Measurements from ENCODE around the gene C1orf21.
"Not testable (repeated sequence)": the region's sequence is repeated elsewhere in the genome, so short reads cannot be mapped to it uniquely, and the experiment has no call there.

The C1orf21 gene

GRCh38 chr1:184386312-184387068 lies at the start of gene C1orf21:
Gene C1orf21, plus strand, starts transcription at chr1:184387029. Its CDS starts 90,481 bp downstream, at chr1:184477510.
- peaks cover 14% of the 10 kb centered on the region for H3K4me1 Mint-ChIP-seq (ENCODE audit: low read depth)
- peak within 1 kb of the TSS; percentile 61 for H3K27ac Mint-ChIP-seq
- H3K9me3 Mint-ChIP-seq, result no peaks in the 10 kb centered on the region
- H3K4me3 Mint-ChIP-seq, result peak within 1 kb of the TSS; percentile 87
- peaks cover 2% of the 10 kb centered on the region for H3K36me3 Mint-ChIP-seq (ENCODE audit: low read depth)
- DNase-seq (ENCODE audit: low spot score), result peak; percentile 80
- H3K27me3 Mint-ChIP-seq (ENCODE audit: low read depth), result peaks cover 83% of the 10 kb centered on the region

- H3K9me3 Mint-ChIP-seq; H3K27ac Mint-ChIP-seq; DNase-seq (ENCODE audit: low spot score); H3K27me3 Mint-ChIP-seq (ENCODE audit: low read depth); H3K36me3 Mint-ChIP-seq (ENCODE audit: low read depth); H3K4me3 Mint-ChIP-seq; H3K4me1 Mint-ChIP-seq (ENCODE audit: low read depth): not testable (repeated sequence)
Observed at GRCh38 chr1:184337865-184338264, 49.0 kb upstream of the C1orf21 start.

- no peak overlapping the region for H3K4me3 Mint-ChIP-seq
- no peak for DNase-seq (ENCODE audit: low spot score)
- no peak overlapping the region for H3K27ac Mint-ChIP-seq
- no peaks in the 10 kb centered on the region for H3K27me3 Mint-ChIP-seq (ENCODE audit: low read depth)
- no peaks in the 10 kb centered on the region for H3K4me1 Mint-ChIP-seq (ENCODE audit: low read depth)
- no peaks in the 10 kb centered on the region for H3K36me3 Mint-ChIP-seq (ENCODE audit: low read depth)
- H3K9me3 Mint-ChIP-seq, result no peaks in the 10 kb centered on the region
Observed at GRCh38 chr1:184340984-184341383, 45.8 kb upstream of the C1orf21 start.

GRCh38 chr1:184350573-184350972 lies 36.3 kb upstream of the C1orf21 start:
- Mint-ChIP-seq H3K27ac (no peak overlapping the region), H3K4me1 (ENCODE audit: low read depth) (no peaks in the 10 kb centered on the region), H3K36me3 (ENCODE audit: low read depth) (no peaks in the 10 kb centered on the region), H3K4me3 (no peak overlapping the region), H3K9me3 (no peaks in the 10 kb centered on the region), H3K27me3 (ENCODE audit: low read depth) (peaks cover 9% of the 10 kb centered on the region)
- DNase-seq (ENCODE audit: low spot score), result no peak

- no peaks in the 10 kb centered on the region for H3K9me3 Mint-ChIP-seq
- no peaks in the 10 kb centered on the region for H3K4me1 Mint-ChIP-seq (ENCODE audit: low read depth)
- no peak overlapping the region for H3K4me3 Mint-ChIP-seq
- H3K27me3 Mint-ChIP-seq (ENCODE audit: low read depth), result peaks cover 11% of the 10 kb centered on the region
- H3K27ac Mint-ChIP-seq, result no peak overlapping the region
- H3K36me3 Mint-ChIP-seq (ENCODE audit: low read depth), result no peaks in the 10 kb centered on the region
- DNase-seq (ENCODE audit: low spot score), result no peak
Observed at GRCh38 chr1:184351416-184351975, 35.3 kb upstream of the C1orf21 start.

- no peak overlapping the region for H3K4me3 Mint-ChIP-seq
- H3K36me3 Mint-ChIP-seq (ENCODE audit: low read depth), result no peaks in the 10 kb centered on the region
Observed at GRCh38 chr1:184352776-184353175, 34.1 kb upstream of the C1orf21 start.

GRCh38 chr1:184354719-184355118 lies 32.1 kb upstream of the C1orf21 start:
- H3K36me3 Mint-ChIP-seq (ENCODE audit: low read depth), result no peaks in the 10 kb centered on the region
- no peak overlapping the region for H3K27ac Mint-ChIP-seq
- no peaks in the 10 kb centered on the region for H3K4me1 Mint-ChIP-seq (ENCODE audit: low read depth)
- no peaks in the 10 kb centered on the region for H3K9me3 Mint-ChIP-seq
- no peak for DNase-seq (ENCODE audit: low spot score)
- no peak overlapping the region for H3K4me3 Mint-ChIP-seq
- peaks cover 9% of the 10 kb centered on the region for H3K27me3 Mint-ChIP-seq (ENCODE audit: low read depth)

More at GRCh38 chr1:184352776-184353175, 34.1 kb upstream of the C1orf21 start:
- Mint-ChIP-seq H3K27ac (no peak overlapping the region), H3K4me1 (ENCODE audit: low read depth) (no peaks in the 10 kb centered on the region), H3K27me3 (ENCODE audit: low read depth) (peaks cover 10% of the 10 kb centered on the region), H3K9me3 (no peaks in the 10 kb centered on the region)
- no peak for DNase-seq (ENCODE audit: low spot score)

GRCh38 chr1:184356891-184357290 lies 29.9 kb upstream of the C1orf21 start:
- Mint-ChIP-seq H3K9me3 (no peaks in the 10 kb centered on the region), H3K4me3 (no peak overlapping the region), H3K27me3 (ENCODE audit: low read depth) (peaks cover 14% of the 10 kb centered on the region), H3K36me3 (ENCODE audit: low read depth) (no peaks in the 10 kb centered on the region), H3K4me1 (ENCODE audit: low read depth) (no peaks in the 10 kb centered on the region), H3K27ac (no peak overlapping the region)
- no peak for DNase-seq (ENCODE audit: low spot score)

GRCh38 chr1:184358256-184358655 lies 28.6 kb upstream of the C1orf21 start:
- no peak overlapping the region for H3K4me3 Mint-ChIP-seq
- no peak for DNase-seq (ENCODE audit: low spot score)
- no peaks in the 10 kb centered on the region for H3K36me3 Mint-ChIP-seq (ENCODE audit: low read depth)
- H3K27ac Mint-ChIP-seq, result no peak overlapping the region
- H3K27me3 Mint-ChIP-seq (ENCODE audit: low read depth), result peaks cover 14% of the 10 kb centered on the region
- H3K9me3 Mint-ChIP-seq, result no peaks in the 10 kb centered on the region
- no peaks in the 10 kb centered on the region for H3K4me1 Mint-ChIP-seq (ENCODE audit: low read depth)

- Mint-ChIP-seq H3K9me3 (no peaks in the 10 kb centered on the region), H3K36me3 (ENCODE audit: low read depth) (no peaks in the 10 kb centered on the region), H3K27ac (no peak overlapping the region), H3K27me3 (ENCODE audit: low read depth) (peaks cover 13% of the 10 kb centered on the region), H3K4me3 (no peak overlapping the region), H3K4me1 (ENCODE audit: low read depth) (no peaks in the 10 kb centered on the region)
- no peak for DNase-seq (ENCODE audit: low spot score)
Observed at GRCh38 chr1:184359909-184360308, 26.9 kb upstream of the C1orf21 start.

GRCh38 chr1:184362876-184363275 lies 24.0 kb upstream of the C1orf21 start:
- no peaks in the 10 kb centered on the region for H3K36me3 Mint-ChIP-seq (ENCODE audit: low read depth)
- no peak overlapping the region for H3K4me3 Mint-ChIP-seq
- H3K27ac Mint-ChIP-seq, result no peak overlapping the region
- no peak for DNase-seq (ENCODE audit: low spot score)
- no peaks in the 10 kb centered on the region for H3K4me1 Mint-ChIP-seq (ENCODE audit: low read depth)
- no peaks in the 10 kb centered on the region for H3K9me3 Mint-ChIP-seq
- H3K27me3 Mint-ChIP-seq (ENCODE audit: low read depth), result peaks cover 7% of the 10 kb centered on the region

GRCh38 chr1:184365699-184366098 lies 21.1 kb upstream of the C1orf21 start:
- H3K4me3 Mint-ChIP-seq, result no peak overlapping the region
- H3K27ac Mint-ChIP-seq, result no peak overlapping the region
- H3K36me3 Mint-ChIP-seq (ENCODE audit: low read depth), result no peaks in the 10 kb centered on the region
- H3K4me1 Mint-ChIP-seq (ENCODE audit: low read depth), result no peaks in the 10 kb centered on the region
- H3K9me3 Mint-ChIP-seq, result no peaks in the 10 kb centered on the region
- H3K27me3 Mint-ChIP-seq (ENCODE audit: low read depth), result peaks cover 9% of the 10 kb centered on the region
- DNase-seq (ENCODE audit: low spot score), result no peak

GRCh38 chr1:184366997-184367396 lies 19.8 kb upstream of the C1orf21 start:
- H3K9me3 Mint-ChIP-seq, result no peaks in the 10 kb centered on the region
- no peak overlapping the region for H3K4me3 Mint-ChIP-seq
- DNase-seq (ENCODE audit: low spot score), result no peak
- peaks cover 9% of the 10 kb centered on the region for H3K27me3 Mint-ChIP-seq (ENCODE audit: low read depth)
- no peaks in the 10 kb centered on the region for H3K36me3 Mint-ChIP-seq (ENCODE audit: low read depth)
- no peaks in the 10 kb centered on the region for H3K4me1 Mint-ChIP-seq (ENCODE audit: low read depth)
- no peak overlapping the region for H3K27ac Mint-ChIP-seq

- no peak overlapping the region for H3K27ac Mint-ChIP-seq
- no peak overlapping the region for H3K4me3 Mint-ChIP-seq
- H3K36me3 Mint-ChIP-seq (ENCODE audit: low read depth), result no peaks in the 10 kb centered on the region
- no peaks in the 10 kb centered on the region for H3K4me1 Mint-ChIP-seq (ENCODE audit: low read depth)
- no peaks in the 10 kb centered on the region for H3K9me3 Mint-ChIP-seq
- H3K27me3 Mint-ChIP-seq (ENCODE audit: low read depth), result peaks cover 9% of the 10 kb centered on the region
- no peak for DNase-seq (ENCODE audit: low spot score)
Observed at GRCh38 chr1:184367427-184368038, 19.3 kb upstream of the C1orf21 start.

Measured in T-helper 2 cell treated with Interferon-gamma antibody and Interleukin-4, amounts not matched to agents 5 μg/mL and 100 μg/mL, for 36 hours (primary cell).